Activated CD8-positive, alpha-beta T cell treated with anti-CD3 and anti-CD28 coated beads, Interleukin-2, amount 10 ng/mL, durations not matched to agents 7 days and 5 days (primary cell): ENCODE data around the gene HMGA1. TPM values are rescaled to one million over a fixed set of nuclear protein-coding genes. Genes with fewer than 3 reads are reported as not detected.
"Not testable (repeated sequence)": the region's sequence is repeated elsewhere in the genome, so short reads cannot be mapped to it uniquely, and the experiment has no call there.

Experiments
- ATAC-seq: fragments of 150-1000 bp; cut with Tn5 transposase; one replicate; pipeline ENCODE4 v1.10.0; 2021; ENCODE audit warnings: moderate library complexity
- CTCF ChIA-PET: fragments of 350-600 bp; sonication (Branson Sonifier 250); formaldehyde crosslinking; loops from one replicate; lab custom pipeline; 2021; ENCODE audit warnings: antibody characterized with exemption; lab: Charles Lee
- POLR2A ChIA-PET: fragments of 350-600 bp; sonication (Branson Sonifier 250); formaldehyde crosslinking; loops from one replicate; lab custom pipeline; 2021; ENCODE audit warnings: antibody characterized with exemption; lab: Charles Lee
- DNase-seq: peaks from one replicate; pipeline ENCODE4 v3.0.0-alpha.2; 2020
- H3K27ac Mint-ChIP-seq: one replicate; pipeline ENCODE4 v1.8.0; 2021; ENCODE audit warnings: mild to moderate bottlenecking, mixed read lengths
- H3K27me3 Mint-ChIP-seq: one replicate; pipeline ENCODE4 v1.8.0; 2021; ENCODE audit warnings: low read depth, mixed read lengths
- H3K36me3 Mint-ChIP-seq: one replicate; pipeline ENCODE4 v1.8.0; 2021; ENCODE audit warnings: low read depth, mixed read lengths
- H3K4me1 Mint-ChIP-seq: one replicate; pipeline ENCODE4 v1.8.0; 2021; ENCODE audit warnings: low read depth, mixed read lengths
- H3K4me3 Mint-ChIP-seq: one replicate; pipeline ENCODE4 v1.8.0; 2021; ENCODE audit warnings: mild to moderate bottlenecking, mixed read lengths
- H3K9me3 Mint-ChIP-seq: one replicate; pipeline ENCODE4 v1.8.0; 2022; ENCODE audit warnings: mixed read lengths; ENCODE audit not compliant: insufficient read depth
- total RNA-seq, 2 experiments: library from RNA; stranded (reverse); gene quantifications; one replicate each; pipeline ENCODE4 v1.2.3, GENCODE V29; 2021

The HMGA1 gene
- total RNA-seq, 2 experiments from 2014 or later: 300 to 308 TPM

DNA sequence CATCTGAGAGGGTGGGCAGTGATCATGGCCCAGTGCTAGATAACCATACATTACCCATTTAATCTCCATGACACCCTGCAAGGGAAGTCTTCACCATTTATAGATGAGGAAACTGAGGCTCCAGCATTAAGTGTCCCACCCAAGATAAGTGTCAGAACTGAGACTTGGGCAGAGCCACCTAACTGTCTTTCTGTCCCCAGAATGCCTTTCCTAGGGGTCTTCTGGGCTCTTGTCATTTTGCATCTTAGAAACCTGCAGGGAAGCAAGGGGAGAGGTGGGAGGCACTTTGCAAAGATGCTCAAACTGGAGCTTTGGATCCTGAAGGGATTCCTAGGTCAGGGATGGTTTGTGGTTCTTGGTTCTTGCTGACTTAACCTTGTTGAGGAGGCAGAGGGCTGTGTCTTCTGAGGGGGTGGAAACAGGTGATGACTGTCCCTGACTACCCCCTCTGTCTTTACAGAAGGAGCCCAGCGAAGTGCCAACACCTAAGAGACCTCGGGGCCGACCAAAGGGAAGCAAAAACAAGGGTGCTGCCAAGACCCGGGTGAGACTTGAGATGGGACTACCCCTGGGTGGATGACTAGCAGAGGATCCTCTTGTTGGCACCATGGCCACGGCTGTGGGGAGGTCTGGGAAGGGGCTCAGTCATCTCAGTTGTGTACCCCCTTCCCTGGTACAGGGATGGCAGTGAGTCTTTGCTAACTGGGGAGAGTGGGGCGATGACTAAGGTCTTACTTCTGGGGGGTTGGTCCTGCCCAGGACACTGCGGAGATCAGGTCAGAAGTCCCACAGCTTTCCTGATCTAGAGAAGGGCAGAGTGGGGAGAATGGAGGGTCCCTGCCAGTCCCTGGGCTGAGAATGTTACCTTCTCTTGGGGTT is 5.8 kb downstream of the HMGA1 start:
- Mint-ChIP-seq H3K27me3 (no peaks in the 10 kb centered on the region), H3K4me1 (peaks cover 82% of the 10 kb centered on the region), H3K9me3 (no peaks in the 10 kb centered on the region), H3K36me3 (peaks cover 65% of the 10 kb centered on the region), H3K27ac (peak overlapping the region; percentile 69), H3K4me3 (no peak overlapping the region)
- ATAC-seq: no peak
- DNase-seq: no peak
- POLR2A ChIA-PET: no interaction called here
- CTCF ChIA-PET: interaction anchor here (1.4 to 1.5 kb wide), 2 partner anchors 173 to 527 kb away, joined by 3 read pairs; no protein-coding TSS in a partner anchor

DNA sequence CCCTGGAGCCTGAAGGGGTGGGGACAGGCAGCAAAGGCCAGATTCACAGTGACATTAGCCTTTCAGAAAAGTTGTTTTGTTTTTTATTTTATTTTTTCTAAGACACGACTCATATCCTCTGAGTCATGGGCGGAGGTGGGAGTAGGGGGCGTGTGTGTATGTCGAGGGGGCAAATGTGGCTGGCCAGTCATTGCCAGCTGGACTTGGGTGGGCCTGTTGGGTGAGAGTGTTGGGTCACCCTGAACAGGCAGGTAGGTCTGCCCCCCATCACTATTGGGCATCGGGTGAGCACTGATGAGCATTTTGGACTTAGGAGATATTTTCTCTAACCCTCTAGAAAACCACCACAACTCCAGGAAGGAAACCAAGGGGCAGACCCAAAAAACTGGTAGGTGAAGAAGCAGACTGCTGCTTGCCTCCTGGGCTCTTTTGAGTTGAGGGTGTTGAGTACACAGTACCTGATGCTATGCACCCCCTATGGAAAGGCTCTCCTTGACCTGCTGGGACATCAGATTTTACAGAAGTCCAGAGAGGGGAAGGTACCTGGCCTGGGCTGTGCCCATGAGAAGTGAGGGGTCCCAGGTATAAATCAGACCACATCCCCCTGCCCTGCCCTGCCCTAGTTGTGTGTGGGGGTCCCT is 6.6 kb downstream of the HMGA1 start:
- Mint-ChIP-seq H3K4me1 (peaks cover 88% of the 10 kb centered on the region), H3K27me3 (no peaks in the 10 kb centered on the region), H3K36me3 (peaks cover 65% of the 10 kb centered on the region), H3K27ac (peak overlapping the region; percentile 69), H3K4me3 (no peak overlapping the region), H3K9me3 (no peaks in the 10 kb centered on the region)
- ATAC-seq: no peak
- ChIA-PET CTCF (interaction anchor here (0.6 to 1.6 kb wide), 5 partner anchors 48 to 217 kb away, joined by 3 to 4 read pairs (median 3); no protein-coding TSS in a partner anchor), POLR2A (no interaction called here)
- DNase-seq: no peak

DNA sequence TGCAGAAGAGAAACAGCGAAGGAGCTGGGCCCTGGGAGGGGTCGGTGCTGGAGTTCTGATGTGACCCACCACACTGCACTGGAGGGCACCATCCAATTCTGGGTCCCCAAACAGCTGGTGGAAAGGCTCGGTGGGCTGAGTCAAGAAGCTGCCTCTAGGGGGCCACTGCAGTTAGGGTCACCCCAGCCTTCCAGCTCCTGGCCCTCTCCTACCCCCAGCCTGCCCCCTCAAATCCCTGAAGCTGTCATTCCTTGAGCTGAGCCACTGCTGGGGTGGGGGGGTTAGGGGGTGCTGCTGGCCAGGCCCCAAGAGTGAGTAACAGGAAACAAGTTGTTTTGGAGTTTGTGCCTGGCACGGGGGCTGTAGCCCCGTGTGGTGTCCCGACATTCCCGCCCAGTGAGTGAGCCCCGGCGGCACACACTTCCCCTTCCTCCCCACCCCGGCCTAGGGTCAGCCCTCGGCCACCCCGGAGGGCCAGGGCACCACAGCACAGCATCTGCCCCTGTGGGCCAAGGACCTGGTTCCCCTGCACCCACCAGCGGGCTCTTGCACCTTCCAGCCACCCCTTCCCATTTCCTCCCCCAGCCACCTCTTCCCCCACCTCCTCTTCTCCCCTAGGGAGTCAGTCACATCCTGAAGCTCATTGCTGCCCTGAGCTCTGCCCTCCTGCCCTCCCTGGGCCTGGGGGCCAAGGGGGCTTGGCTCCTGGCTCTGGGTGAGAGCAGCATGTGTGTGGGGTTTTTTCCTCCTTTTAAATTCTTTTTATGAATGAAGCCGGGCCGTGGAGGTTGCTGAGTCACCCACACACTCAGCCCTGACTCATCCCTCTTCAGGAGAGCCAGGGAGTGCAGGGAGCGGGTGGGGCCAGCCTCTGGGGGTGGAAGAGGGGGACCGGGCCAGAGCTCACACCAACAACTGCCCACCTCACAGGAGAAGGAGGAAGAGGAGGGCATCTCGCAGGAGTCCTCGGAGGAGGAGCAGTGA is 7.5 kb downstream of the HMGA1 start:
- H3K27me3 Mint-ChIP-seq: no peaks in the 10 kb centered on the region
- peaks cover 56% of the 10 kb centered on the region for H3K36me3 Mint-ChIP-seq
- ChIA-PET CTCF (interaction anchor here (0.6 to 1.6 kb wide), 4 partner anchors 49 to 216 kb away, joined by 3 to 4 read pairs (median 3); no protein-coding TSS in a partner anchor), POLR2A (no interaction called here)
- H3K4me1 Mint-ChIP-seq: peaks cover 82% of the 10 kb centered on the region
- no peaks in the 10 kb centered on the region for H3K9me3 Mint-ChIP-seq
- H3K4me3 Mint-ChIP-seq: no peak overlapping the region
- no peak for ATAC-seq
- no peak for DNase-seq
- peak overlapping the region; percentile 69 for H3K27ac Mint-ChIP-seq

DNA sequence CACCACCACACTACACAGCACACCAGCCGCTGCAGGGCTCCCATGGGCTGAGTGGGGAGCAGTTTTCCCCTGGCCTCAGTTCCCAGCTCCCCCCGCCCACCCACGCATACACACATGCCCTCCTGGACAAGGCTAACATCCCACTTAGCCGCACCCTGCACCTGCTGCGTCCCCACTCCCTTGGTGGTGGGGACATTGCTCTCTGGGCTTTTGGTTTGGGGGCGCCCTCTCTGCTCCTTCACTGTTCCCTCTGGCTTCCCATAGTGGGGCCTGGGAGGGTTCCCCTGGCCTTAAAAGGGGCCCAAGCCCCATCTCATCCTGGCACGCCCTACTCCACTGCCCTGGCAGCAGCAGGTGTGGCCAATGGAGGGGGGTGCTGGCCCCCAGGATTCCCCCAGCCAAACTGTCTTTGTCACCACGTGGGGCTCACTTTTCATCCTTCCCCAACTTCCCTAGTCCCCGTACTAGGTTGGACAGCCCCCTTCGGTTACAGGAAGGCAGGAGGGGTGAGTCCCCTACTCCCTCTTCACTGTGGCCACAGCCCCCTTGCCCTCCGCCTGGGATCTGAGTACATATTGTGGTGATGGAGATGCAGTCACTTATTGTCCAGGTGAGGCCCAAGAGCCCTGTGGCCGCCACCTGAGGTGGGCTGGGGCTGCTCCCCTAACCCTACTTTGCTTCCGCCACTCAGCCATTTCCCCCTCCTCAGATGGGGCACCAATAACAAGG is 8.5 kb downstream of the HMGA1 start:
- H3K9me3 Mint-ChIP-seq, H3K4me3 Mint-ChIP-seq, DNase-seq, H3K27me3 Mint-ChIP-seq, ATAC-seq: not testable (repeated sequence)
- Mint-ChIP-seq H3K27ac (peak overlapping the region; percentile 67), H3K36me3 (peaks cover 52% of the 10 kb centered on the region), H3K4me1 (peaks cover 79% of the 10 kb centered on the region)
- ChIA-PET POLR2A (interaction anchor here (2.4 kb wide), 1 partner anchor 9 kb away, joined by 13 read pairs; the partner anchor contains the start of gene HMGA1), CTCF (interaction anchor here (1.6 kb wide), 1 partner anchor 146 kb away, joined by 4 read pairs; no protein-coding TSS in a partner anchor)

DNA sequence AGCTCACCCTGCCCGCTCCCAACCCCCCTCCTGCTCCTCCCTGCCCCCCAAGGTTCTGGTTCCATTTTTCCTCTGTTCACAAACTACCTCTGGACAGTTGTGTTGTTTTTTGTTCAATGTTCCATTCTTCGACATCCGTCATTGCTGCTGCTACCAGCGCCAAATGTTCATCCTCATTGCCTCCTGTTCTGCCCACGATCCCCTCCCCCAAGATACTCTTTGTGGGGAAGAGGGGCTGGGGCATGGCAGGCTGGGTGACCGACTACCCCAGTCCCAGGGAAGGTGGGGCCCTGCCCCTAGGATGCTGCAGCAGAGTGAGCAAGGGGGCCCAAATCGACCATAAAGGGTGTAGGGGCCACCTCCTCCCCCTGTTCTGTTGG is 9.1 kb downstream of the HMGA1 start:
- peaks cover 74% of the 10 kb centered on the region for H3K4me1 Mint-ChIP-seq
- not testable (repeated sequence) for H3K4me3 Mint-ChIP-seq, ATAC-seq, H3K9me3 Mint-ChIP-seq, DNase-seq, H3K27me3 Mint-ChIP-seq
- peak overlapping the region; percentile 61 for H3K27ac Mint-ChIP-seq
- CTCF ChIA-PET: interaction anchor here (0.7 to 5.9 kb wide), 4 partner anchors 16 to 170 kb away, joined by 3 to 176 read pairs (median 10); no protein-coding TSS in a partner anchor
- POLR2A ChIA-PET: interaction anchor here (2.4 kb wide), 1 partner anchor 9 kb away, joined by 13 read pairs; the partner anchor contains the start of gene HMGA1
- H3K36me3 Mint-ChIP-seq: peaks cover 48% of the 10 kb centered on the region

DNA sequence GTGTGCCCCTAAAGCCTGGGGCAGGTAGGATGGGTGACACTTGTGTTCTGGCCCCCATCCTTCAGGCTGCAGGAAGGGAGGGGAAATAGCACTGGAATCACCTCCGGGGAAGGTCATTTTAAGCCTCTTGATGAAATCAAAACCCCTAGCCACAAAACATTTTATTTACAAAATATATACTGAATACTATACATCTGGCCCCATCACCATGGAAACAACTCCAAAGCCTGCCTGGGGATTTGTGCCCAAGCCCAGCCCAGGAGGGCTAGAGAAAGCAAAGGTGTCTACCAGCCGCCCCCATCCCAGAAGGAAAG is 9.5 kb downstream of the HMGA1 start:
- ChIA-PET POLR2A (interaction anchor here (2.4 kb wide), 1 partner anchor 10 kb away, joined by 13 read pairs; the partner anchor contains the start of gene HMGA1), CTCF (interaction anchor here (0.7 to 5.9 kb wide), 4 partner anchors 16 to 169 kb away, joined by 3 to 176 read pairs (median 10); no protein-coding TSS in a partner anchor)
- DNase-seq (no peak), ATAC-seq (no peak)
- no peak overlapping the region for H3K4me3 Mint-ChIP-seq
- H3K4me1 Mint-ChIP-seq: peaks cover 69% of the 10 kb centered on the region
- no peaks in the 10 kb centered on the region for H3K27me3 Mint-ChIP-seq
- no peaks in the 10 kb centered on the region for H3K9me3 Mint-ChIP-seq
- H3K27ac Mint-ChIP-seq: peak overlapping the region; percentile 60
- H3K36me3 Mint-ChIP-seq: peaks cover 43% of the 10 kb centered on the region

DNA sequence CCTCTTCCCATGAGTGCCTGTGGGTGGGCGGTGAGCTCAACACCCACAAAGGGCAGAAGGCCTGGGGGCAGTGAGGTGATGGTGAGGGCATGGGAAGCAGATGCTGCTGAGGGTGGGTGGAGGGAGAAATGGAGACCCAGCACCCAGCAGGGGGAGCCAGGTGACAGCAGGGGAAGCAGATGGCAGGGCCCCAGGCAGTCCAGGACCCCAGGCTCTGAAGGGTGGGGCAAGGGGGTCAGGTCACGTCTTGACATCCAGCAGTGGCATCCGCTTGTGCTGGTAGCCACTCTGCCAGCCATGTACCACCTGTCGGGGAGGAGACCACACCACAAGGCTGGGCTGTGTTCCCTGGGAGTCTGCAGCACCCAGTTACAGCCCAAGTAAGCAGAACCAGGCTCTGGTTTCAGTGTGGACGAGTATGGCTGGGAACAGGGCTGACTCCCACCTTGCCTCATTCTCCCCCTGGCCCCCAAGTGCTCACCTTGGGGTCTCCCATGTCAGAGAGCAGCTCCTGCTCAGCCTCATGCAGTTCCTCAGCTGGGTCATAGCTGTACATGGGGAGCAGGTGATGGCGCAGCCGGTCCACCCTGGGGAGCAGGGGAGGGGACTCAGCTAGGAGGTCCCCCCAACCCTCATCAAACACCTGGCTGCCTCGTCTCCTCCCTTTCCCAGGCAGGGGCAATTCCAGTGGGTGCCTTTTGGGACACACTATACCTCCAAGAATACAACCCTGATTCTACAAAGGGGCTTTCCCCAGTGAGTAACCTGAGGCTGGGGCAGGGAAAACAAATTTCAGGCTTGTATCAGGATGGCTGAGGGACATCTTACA is 10.1 kb downstream of the HMGA1 start:
- peak overlapping the region; percentile 92 for H3K27ac Mint-ChIP-seq
- ATAC-seq (no peak), DNase-seq (peak; percentile 67)
- H3K4me3 Mint-ChIP-seq: peak overlapping the region; percentile 46
- ChIA-PET POLR2A (interaction anchor here (2.4 kb wide), 1 partner anchor 10 kb away, joined by 13 read pairs; the partner anchor contains the start of gene HMGA1), CTCF (interaction anchor here (0.7 to 5.9 kb wide), 8 partner anchors 10 to 177 kb away, joined by 3 to 176 read pairs (median 4); partner anchors contain the start of gene HMGA1)
- peaks cover 3% of the 10 kb centered on the region for H3K27me3 Mint-ChIP-seq
- H3K4me1 Mint-ChIP-seq: peaks cover 66% of the 10 kb centered on the region
- H3K36me3 Mint-ChIP-seq: peaks cover 38% of the 10 kb centered on the region
- no peaks in the 10 kb centered on the region for H3K9me3 Mint-ChIP-seq

DNA sequence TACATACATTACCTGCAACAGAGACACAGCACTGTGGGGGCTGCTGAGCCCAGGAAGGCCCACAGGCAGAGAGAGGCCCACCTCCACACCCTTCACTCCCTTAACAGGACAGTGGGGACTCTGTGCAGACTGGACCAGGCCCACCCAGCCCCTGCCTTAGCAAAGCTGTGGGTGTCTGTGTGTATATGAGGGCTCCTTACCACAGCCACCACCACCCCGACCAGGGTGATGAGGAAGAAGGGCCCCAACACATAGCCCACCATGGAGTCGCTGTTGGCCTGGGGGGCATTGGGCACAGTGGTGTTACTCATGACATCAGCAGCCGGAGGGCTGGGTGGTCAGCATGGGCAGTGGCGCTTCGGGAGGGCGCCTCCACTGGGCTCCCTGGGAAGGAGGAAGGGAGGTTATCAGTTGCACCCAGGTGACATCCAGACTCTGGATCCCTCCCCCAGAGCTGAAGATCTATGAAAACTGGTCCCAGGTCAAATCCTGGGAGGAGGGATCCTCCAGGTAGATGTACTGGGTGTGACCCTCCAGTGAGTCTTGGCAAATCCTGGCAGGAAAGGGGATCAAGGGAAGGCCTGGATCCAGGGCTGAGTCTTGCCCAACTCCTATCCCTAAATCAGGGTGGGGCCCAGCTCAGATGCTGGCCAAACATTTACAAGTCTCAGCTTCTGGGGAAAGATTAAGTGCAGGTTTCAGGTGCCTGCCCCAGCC is 11.0 kb downstream of the HMGA1 start:
- H3K4me1 Mint-ChIP-seq: peaks cover 62% of the 10 kb centered on the region
- peaks cover 31% of the 10 kb centered on the region for H3K36me3 Mint-ChIP-seq
- ChIA-PET POLR2A (interaction anchor here (1.2 to 2.5 kb wide), 4 partner anchors 11 to 167 kb away, joined by 8 to 23 read pairs (median 14); partner anchors contain the start of gene HMGA1), CTCF (interaction anchor here (0.7 to 5.9 kb wide), 13 partner anchors 11 to 361 kb away, joined by 3 to 176 read pairs (median 5); partner anchors contain the start of genes HMGA1, NUDT3 and RPS10)
- H3K27me3 Mint-ChIP-seq: peaks cover 7% of the 10 kb centered on the region
- peak overlapping the region; percentile 92 for H3K27ac Mint-ChIP-seq
- H3K9me3 Mint-ChIP-seq: no peaks in the 10 kb centered on the region
- no peak for DNase-seq
- ATAC-seq: no peak
- H3K4me3 Mint-ChIP-seq: peak overlapping the region; percentile 96

DNA sequence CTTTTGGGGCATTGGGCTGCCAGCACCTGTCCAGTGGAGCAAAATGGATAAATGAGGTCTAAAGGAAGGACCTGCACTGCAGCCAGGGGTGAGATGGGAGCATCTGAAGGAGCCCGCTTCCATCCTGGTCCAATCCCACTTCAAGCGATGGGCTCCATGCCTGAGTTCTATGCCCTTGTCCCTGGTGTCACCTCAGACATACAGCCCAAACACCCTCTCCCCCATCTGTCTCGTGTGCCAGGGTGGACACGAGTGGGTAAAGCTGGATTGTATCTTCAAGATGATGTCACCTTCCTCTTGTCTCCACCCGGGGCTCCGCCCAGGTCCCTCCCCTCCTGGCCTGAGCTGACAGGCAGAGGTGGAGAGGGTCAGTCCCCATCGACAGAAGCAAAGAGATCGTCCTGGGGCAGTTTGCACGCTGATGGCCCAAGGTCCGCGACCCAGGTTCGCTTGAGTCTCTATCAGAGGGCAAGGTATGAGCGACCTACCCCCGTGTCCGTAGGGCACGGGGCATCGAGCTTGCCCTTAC is 11.6 kb downstream of the HMGA1 start:
- Mint-ChIP-seq H3K27me3 (peaks cover 11% of the 10 kb centered on the region), H3K4me3 (peak overlapping the region; percentile 96), H3K36me3 (peaks cover 25% of the 10 kb centered on the region), H3K4me1 (peaks cover 58% of the 10 kb centered on the region), H3K27ac (peak overlapping the region; percentile 92), H3K9me3 (no peaks in the 10 kb centered on the region)
- ChIA-PET CTCF (interaction anchor here (0.8 to 5.9 kb wide), 15 partner anchors 22 to 364 kb away, joined by 3 to 176 read pairs (median 6); partner anchors contain the start of genes NUDT3 and RPS10), POLR2A (interaction anchor here (1.2 to 2.5 kb wide), 5 partner anchors 11 to 177 kb away, joined by 3 to 23 read pairs (median 9); partner anchors contain the start of gene HMGA1)
- ATAC-seq: peak; percentile 9
- DNase-seq: peak; percentile 67
